H1 (cell line): ENCODE results near the gene RAD51D. TPM values are rescaled to one million over a fixed set of nuclear protein-coding genes. Genes with fewer than 3 reads are reported as not detected.

Experiments used
- CTCF ChIA-PET: fragments of 300-600 bp; sonication (Branson Sonifier 250); formaldehyde crosslinking; loops from one replicate; lab custom pipeline; 2021; ENCODE audit not compliant: partially characterized antibody; lab: Charles Lee
- POLR2A ChIA-PET: fragments of 300-600 bp; sonication (Branson Sonifier 250); formaldehyde crosslinking; loops from one replicate; lab custom pipeline; 2021; ENCODE audit warnings: inconsistent platforms; ENCODE audit not compliant: partially characterized antibody; lab: Charles Lee
- DNase-seq, 2 experiments: peaks; one replicate each; pipeline versions ENCODE4 v3.0.0 to v3.0.0-alpha.2; 2010 to 2022; ENCODE audit warnings: low spot score in 2 of 2, low read depth in 1 of 2, mixed read lengths in 1 of 2
- FAIRE-seq: peaks from 2 replicates; lab custom pipeline; 2011; peaks lifted over from hg19 to GRCh38; lab: Jason Lieb, UNC
- H2AFZ ChIP-seq: 2 replicates; pipeline ENCODE4 v1.8.1; 2012; ENCODE audit warnings: low read length, inconsistent platforms
- H2AK5ac ChIP-seq: 2 replicates; pipeline ENCODE4 v1.6.1; 2013; ENCODE audit warnings: low read depth, low read length
- H2BK120ac ChIP-seq: replicated peaks from 2 replicates; pipeline ENCODE3; 2013; ENCODE audit warnings: low read depth, low read length, inconsistent platforms
- H2BK12ac ChIP-seq: 2 replicates; pipeline ENCODE4 v1.6.1; 2013; ENCODE audit warnings: low read depth, low read length
- H2BK15ac ChIP-seq: 2 replicates; pipeline ENCODE4 v1.6.1; 2013; ENCODE audit warnings: low read length
- H2BK20ac ChIP-seq: 2 replicates; pipeline ENCODE4 v1.6.1; 2013; ENCODE audit warnings: low read length
- H2BK5ac ChIP-seq: 2 replicates; pipeline ENCODE4 v1.6.1; 2013; ENCODE audit warnings: low read depth, low read length
- H3K14ac ChIP-seq: 2 replicates; pipeline ENCODE4 v1.6.1; 2013; ENCODE audit warnings: inconsistent platforms; ENCODE audit not compliant: insufficient read length
- H3K18ac ChIP-seq: 2 replicates; pipeline ENCODE4 v1.6.1; 2013; ENCODE audit warnings: low read length; ENCODE audit errors: extremely low read depth
- H3K23ac ChIP-seq: 2 replicates; pipeline ENCODE4 v1.6.1; 2013; ENCODE audit warnings: inconsistent platforms; ENCODE audit not compliant: insufficient read length
- H3K23me2 ChIP-seq: 2 replicates; pipeline ENCODE4 v1.6.1; 2013; ENCODE audit warnings: low read depth, low read length
- H3K27ac ChIP-seq: 2 replicates; pipeline ENCODE4 v1.6.1; 2011; ENCODE audit warnings: low read depth, low read length, inconsistent platforms
- H3K27me3 ChIP-seq, 4 experiments: replicated peaks in 1 of 4; 1 replicate in 1 of 4; 2 replicates in 3 of 4; pipeline versions ENCODE4 v1.6.1 to v1.8.1; 2011 to 2013; ENCODE audit warnings: low read length in 3 of 4, mild to moderate bottlenecking in 3 of 4, inconsistent platforms in 2 of 4, mixed read lengths in 2 of 4, moderate library complexity in 1 of 4; ENCODE audit not compliant: control insufficient read depth in 3 of 4, insufficient read depth in 3 of 4; ENCODE audit errors: extremely low read depth in 1 of 4
- H3K36me3 ChIP-seq, 4 experiments: 2 replicates each; pipeline versions ENCODE4 v1.6.1 to v1.8.1; 2011 to 2013; ENCODE audit warnings: mild to moderate bottlenecking in 4 of 4, low read length in 3 of 4, moderate library complexity in 2 of 4, control low read depth in 1 of 4, inconsistent platforms in 1 of 4; ENCODE audit not compliant: insufficient read depth in 4 of 4, control insufficient read depth in 2 of 4
- H3K4ac ChIP-seq: replicated peaks from 2 replicates; pipeline ENCODE3; 2013; ENCODE audit warnings: low read length, low read depth, mixed read lengths, inconsistent platforms; ENCODE audit not compliant: insufficient read length
- H3K4me1 ChIP-seq, 4 experiments: replicated peaks in 1 of 4; 1 replicate in 1 of 4; 2 replicates in 3 of 4; pipeline versions ENCODE4 v1.6.1 to v1.8.1; 2011 to 2013; ENCODE audit warnings: low read length in 3 of 4, inconsistent platforms in 2 of 4, mixed read lengths in 1 of 4; ENCODE audit not compliant: insufficient read depth in 4 of 4, control insufficient read depth in 3 of 4
- H3K4me2 ChIP-seq, 2 experiments: 2 replicates each; pipeline versions ENCODE4 v1.6.1 to v1.8.1; 2011 to 2013; ENCODE audit warnings: low read depth in 2 of 2, low read length in 2 of 2, control low read depth in 1 of 2, inconsistent platforms in 1 of 2, mild to moderate bottlenecking in 1 of 2; ENCODE audit not compliant: insufficient read depth in 1 of 2
- H3K4me3 ChIP-seq, 4 experiments: fragments of 200-600, 300-600 bp in 1 of 4; sonication (generic), shearing (Covaris generic), sonication (Bioruptor Twin) in 1 of 4; 2 replicates each; pipeline versions ENCODE4 v1.5.1 to v1.8.1; 2011 to 2016; ENCODE audit warnings: low read length in 4 of 4, low read depth in 3 of 4, control low read depth in 2 of 4, inconsistent platforms in 2 of 4, mild to moderate bottlenecking in 2 of 4, mixed read lengths in 1 of 4, moderate library complexity in 1 of 4; ENCODE audit not compliant: insufficient read depth in 2 of 4; ENCODE audit errors: extremely low read depth in 1 of 4
- H3K56ac ChIP-seq: replicated peaks from 2 replicates; pipeline ENCODE3; 2013; ENCODE audit warnings: low read depth, mild to moderate bottlenecking, mixed read lengths, low read length, inconsistent platforms; ENCODE audit not compliant: insufficient read length
- H3K79me1 ChIP-seq: 2 replicates; pipeline ENCODE4 v1.6.1; 2013; ENCODE audit warnings: low read depth, low read length, control low read depth
- H3K79me2 ChIP-seq, 2 experiments: 2 replicates each; pipeline versions ENCODE4 v1.6.1 to v1.8.1; 2012 to 2013; ENCODE audit warnings: low read length in 2 of 2, mild to moderate bottlenecking in 2 of 2, inconsistent platforms in 1 of 2; ENCODE audit not compliant: insufficient read depth in 2 of 2, control insufficient read depth in 1 of 2
- H3K9ac ChIP-seq, 4 experiments: replicated peaks in 1 of 4; 1 replicate in 1 of 4; 2 replicates in 3 of 4; pipeline versions ENCODE4 v1.6.1 to v1.8.1; 2011 to 2013; ENCODE audit warnings: low read depth in 3 of 4, low read length in 3 of 4, control low read depth in 2 of 4, mild to moderate bottlenecking in 2 of 4, moderate library complexity in 2 of 4, inconsistent platforms in 1 of 4; ENCODE audit errors: extremely low read depth in 1 of 4
- H3K9me3 ChIP-seq, 2 experiments: 2 replicates each; pipeline versions ENCODE4 v1.6.1 to v1.8.1; 2012 to 2013; ENCODE audit warnings: mild to moderate bottlenecking in 2 of 2, moderate library complexity in 2 of 2, control low read depth in 1 of 2, inconsistent platforms in 1 of 2, low read depth in 1 of 2, low read length in 1 of 2, mixed read lengths in 1 of 2; ENCODE audit not compliant: insufficient read depth in 2 of 2
- H4K20me1 ChIP-seq, 2 experiments: replicated peaks in 1 of 2; 2 replicates each; pipeline versions ENCODE3 to v1.8.1; 2011 to 2013; ENCODE audit warnings: inconsistent platforms in 2 of 2, low read length in 2 of 2, mild to moderate bottlenecking in 1 of 2; ENCODE audit not compliant: insufficient read depth in 2 of 2, control insufficient read depth in 1 of 2
- H4K5ac ChIP-seq: 2 replicates; pipeline ENCODE4 v1.6.1; 2013; ENCODE audit warnings: low read length, low read depth, mixed read lengths, inconsistent platforms; ENCODE audit not compliant: insufficient read length
- H4K8ac ChIP-seq: 2 replicates; pipeline ENCODE4 v1.8.0; 2013; ENCODE audit warnings: mild to moderate bottlenecking, moderate library complexity, low read length, inconsistent platforms; ENCODE audit not compliant: insufficient read depth; ENCODE audit errors: extremely low read depth
- H4K91ac ChIP-seq: replicated peaks from 2 replicates; pipeline ENCODE3; 2013; ENCODE audit warnings: low read length, mixed read lengths, inconsistent platforms; ENCODE audit not compliant: insufficient read length
- ASH2L ChIP-seq: fragments of 200-600, 300-600 bp; sonication (generic); IDR thresholded peaks from one replicate; pipeline ENCODE4 v1.7.1; 2017; ENCODE audit warnings: low read length
- ATF3 ChIP-seq: IDR thresholded peaks from 2 replicates; pipeline ENCODE4 v1.6.1; 2011; ENCODE audit warnings: low read depth, mild to moderate bottlenecking, low read length; ENCODE audit not compliant: insufficient read depth
- CBX5 ChIP-seq: fragments of 300-800, 300-1000 bp; sonication (generic); IDR thresholded peaks from 2 replicates; pipeline ENCODE4 v1.7.1; 2016; ENCODE audit warnings: antibody characterized with exemption, low read length, low read depth
- CHD2 ChIP-seq: IDR thresholded peaks from 2 replicates; pipeline ENCODE4 v1.6.1; 2012; ENCODE audit warnings: low read length, improper control_type of control experiment
- EGR1 ChIP-seq: IDR thresholded peaks from 2 replicates; pipeline ENCODE4 v1.6.1; 2011; ENCODE audit warnings: low read depth, low read length, borderline replicate concordance
- FOSL1 ChIP-seq: IDR thresholded peaks from 2 replicates; pipeline ENCODE4 v1.6.1; 2011; ENCODE audit warnings: mild to moderate bottlenecking, low read depth, low read length, moderate library complexity; ENCODE audit not compliant: insufficient read depth
- GTF2F1 ChIP-seq: IDR thresholded peaks from 2 replicates; pipeline ENCODE4 v1.6.1; 2012; ENCODE audit warnings: low read depth, low read length, improper control_type of control experiment, borderline replicate concordance
- KDM1A ChIP-seq: fragments of 200-600, 300-600 bp; sonication (generic); IDR thresholded peaks from 2 replicates; pipeline ENCODE4 v1.7.1; 2016; ENCODE audit warnings: mild to moderate bottlenecking, low read length, borderline replicate concordance
- MAFK ChIP-seq: IDR thresholded peaks from 2 replicates; pipeline ENCODE4 v1.6.1; 2012; ENCODE audit warnings: low read depth, mild to moderate bottlenecking, improper control_type of control experiment, low read length
- RXRA ChIP-seq: IDR thresholded peaks from 2 replicates; pipeline ENCODE4 v1.6.1; 2011; ENCODE audit warnings: low read depth, mild to moderate bottlenecking, low read length, moderate library complexity; ENCODE audit not compliant: insufficient read depth
- SIX5 ChIP-seq: IDR thresholded peaks from 2 replicates; pipeline ENCODE4 v1.6.1; 2011; ENCODE audit warnings: mild to moderate bottlenecking, low read depth, low read length
- SP1 ChIP-seq: IDR thresholded peaks from 2 replicates; pipeline ENCODE4 v1.6.1; 2011; ENCODE audit warnings: low read depth, low read length
- TBP ChIP-seq: IDR thresholded peaks from 2 replicates; pipeline ENCODE4 v1.6.1; 2011; ENCODE audit warnings: low read depth, low read length, improper control_type of control experiment
- TEAD4 ChIP-seq: IDR thresholded peaks from 2 replicates; pipeline ENCODE4 v1.6.1; 2012; ENCODE audit warnings: low read depth, low read length, inconsistent platforms, mixed read lengths
- YY1 ChIP-seq: IDR thresholded peaks from 2 replicates; pipeline ENCODE4 v1.6.1; 2011; ENCODE audit warnings: low read depth, mild to moderate bottlenecking, low read length
- WGBS, 2 experiments: shearing (Covaris generic) in 1 of 2; methylation state at CpG; one replicate each; pipeline versions ENCODE4 v1.1.6 to v1.1.7; 2013 to 2015; ENCODE audit warnings: low lambda C conversion rate in 2 of 2, mixed read lengths in 2 of 2, inconsistent platforms in 1 of 2, low coverage in 1 of 2, missing lambda C conversion rate in 1 of 2; ENCODE audit not compliant: insufficient replicate concordance in 2 of 2, insufficient coverage in 1 of 2, insufficient read length in 1 of 2; ENCODE audit errors: extremely low coverage in 1 of 2, missing lambda C conversion rate in 1 of 2; 5-methylcytosine and 5-hydroxymethylcytosine counted together
- polyA plus RNA-seq, 7 experiments: library from polyadenylated mRNA; depleted of rRNA in 3 of 7; stranded (reverse) in 5 of 7; unstranded in 2 of 7; fragments of >200 nt in 5 of 7; fragments of 200-250 nt in 2 of 7; gene quantifications; 1 replicate in 5 of 7; 2 replicates in 1 of 7; 4 replicates in 1 of 7; pipeline versions ENCODE4 v1.2.1 to v1.2.3, GENCODE V29; 2011 to 2013; ENCODE audit warnings: missing spikeins in 2 of 7, mixed read lengths in 2 of 7
- total RNA-seq: library from RNA; stranded (reverse); fragmentation: NEBNext Ultra II Directional; extraction: Animal tissue kit (Norgen Biotek cat#: 25700); gene quantifications from 2 replicates; pipeline ENCODE4 v1.2.1, GENCODE V29; 2021

The RAD51D gene
- total and polyA plus RNA-seq, 2 of the 8 experiments (the other 6 are each of a cell fraction or from before 2014, with no cell fraction given), result 10.2 to 12.9 TPM

GRCh38 chr17:35062308-35062707 is 57.4 kb downstream of the RAD51D start:
- Histone ChIP-seq H3K18ac (no peak overlapping the region), H3K9ac (no peak overlapping the region), H2AK5ac (no peak overlapping the region), H3K79me2 (no peaks in the 10 kb centered on the region), H3K4ac (no peak overlapping the region), H4K20me1 (no peaks in the 10 kb centered on the region), H2AFZ (no peak overlapping the region), H2BK12ac (no peak overlapping the region), H3K27ac (no peak overlapping the region), H3K27me3 (no peaks in the 10 kb centered on the region), H3K79me1 (no peaks in the 10 kb centered on the region; the same call in 1 of the 2 replicates), H4K8ac (no peak overlapping the region), H3K4me3 (no peak overlapping the region), H3K23me2 (no peaks in the 10 kb centered on the region), H3K4me2 (no peak overlapping the region), H2BK15ac (0 out of 2 replicates have a peak overlapping the region, but pooled peaks have one; percentile 54), H3K23ac (no peak overlapping the region), H3K36me3 (no peaks in the 10 kb centered on the region), H2BK120ac (no peak overlapping the region), H3K14ac (no peak overlapping the region), H3K56ac (no peak overlapping the region), H3K4me1 (peaks cover 0 to 11% (median 5%) of the 10 kb centered on the region in 4 experiments; a peak in 5 of 7 replicates), H4K91ac (no peak overlapping the region), H2BK5ac (no peak overlapping the region), H2BK20ac (no peak overlapping the region), H3K9me3 (no peaks in the 10 kb centered on the region), H4K5ac (no peak overlapping the region)
- FAIRE-seq, result no peak
- TF ChIP-seq CHD2 (no peak), TEAD4 (no peak), SP1 (no peak), KDM1A (no peak), MAFK (no peak), YY1 (no peak), ASH2L (no peak), GTF2F1 (no peak), EGR1 (no peak), CBX5 (no peak), ATF3 (no peak), TBP (no peak), SIX5 (no peak), FOSL1 (no peak), RXRA (no peak)
- POLR2A ChIA-PET, result interaction anchor here (0.7 to 1.9 kb wide), 4 partner anchors 27 to 785 kb away, joined by 4 to 8 read pairs (median 5); no protein-coding TSS in a partner anchor
- WGBS, 2 experiments, result 90% methylated on average over 3 of the region's 3 CpGs; no CpG with 5 or more reads in 1 of the 2 experiments
- no peak for DNase-seq
- CTCF ChIA-PET, result interaction anchor here (1.7 to 4.5 kb wide), 2 partner anchors 27 to 29 kb away, joined by 3 to 17 read pairs; no protein-coding TSS in a partner anchor
